HepG2 (cell line): ENCODE measurements around the gene DEPDC1. TPM values are rescaled to one million over a fixed set of nuclear protein-coding genes. Genes with fewer than 3 reads are reported as not detected.

ENCODE experiments used
- ATAC-seq: fragments of 200-7000 bp; cut with Tn5 transposase; 3 replicates; pipeline ENCODE4 v1.9.1; 2020; ENCODE audit warnings: mild to moderate bottlenecking, moderate library complexity
- BruUV-seq: library from RNA; stranded (reverse); fragments of 400-500 nt; replicated peaks from 2 replicates; lab custom pipeline; 2021; lab: Mats Ljungman, UMichigan
- CTCF ChIA-PET: fragments of 300-600 bp; formaldehyde crosslinking; extraction: SDS; loops from one replicate; lab custom pipeline; 2021; ENCODE audit warnings: low total read pairs, inconsistent platforms, low intra/inter-chr PET ratio; lab: Yijun Ruan, JAX
- POLR2A ChIA-PET: fragments of 350-600 bp; sonication (Branson Sonifier 250); formaldehyde crosslinking; loops from one replicate; lab custom pipeline; 2020; ENCODE audit warnings: antibody characterized with exemption, inconsistent platforms; lab: Yijun Ruan, JAX
- DNase-seq: peaks from one replicate; pipeline ENCODE4 v3.0.0-alpha.2; 2015; ENCODE audit warnings: low spot score
- FAIRE-seq: peaks from 3 replicates; lab custom pipeline; 2011; peaks lifted over from hg19 to GRCh38; lab: Jason Lieb, UNC
- H2AFZ ChIP-seq: one replicate; pipeline ENCODE4 v1.6.1; 2011; ENCODE audit warnings: low read length, inconsistent platforms
- H3K27ac ChIP-seq: fragments of 300-600 bp; 3 replicates; pipeline ENCODE4 v1.8.0; 2011; ENCODE audit warnings: mixed run types, mild to moderate bottlenecking, mixed read lengths, low read length, inconsistent platforms; ENCODE audit not compliant: insufficient read depth; ENCODE audit errors: extremely low read length
- H3K27me3 ChIP-seq, 2 experiments: fragments of 200-600 bp in 1 of 2; 2 replicates in 1 of 2; 3 replicates in 1 of 2; pipeline versions ENCODE4 v1.6.0 to v1.8.0; 2011; ENCODE audit warnings: low read length in 2 of 2, mild to moderate bottlenecking in 2 of 2, moderate library complexity in 2 of 2, inconsistent platforms in 1 of 2; ENCODE audit not compliant: insufficient read depth in 2 of 2, control insufficient read depth in 1 of 2
- H3K36me3 ChIP-seq, 2 experiments: fragments of 200-600 bp in 1 of 2; replicated peaks in 1 of 2; 2 replicates in 1 of 2; 3 replicates in 1 of 2; pipeline versions ENCODE4 v1.5.1 to v1.8.0; 2011; ENCODE audit warnings: low read length in 2 of 2, inconsistent platforms in 1 of 2; ENCODE audit not compliant: insufficient read depth in 2 of 2, control insufficient read depth in 1 of 2
- H3K4me1 ChIP-seq: 2 replicates; pipeline ENCODE4 v1.5.1; 2012; ENCODE audit warnings: low read length, inconsistent platforms; ENCODE audit not compliant: insufficient read depth
- H3K4me2 ChIP-seq: 2 replicates; pipeline ENCODE4 v1.6.0; 2011; ENCODE audit warnings: low read depth, low read length, inconsistent platforms
- H3K4me3 ChIP-seq, 3 experiments: fragments of 200-600 bp in 1 of 3; sonication (generic), shearing (Covaris generic) in 1 of 3; replicated peaks in 1 of 3; 2 replicates each; pipeline ENCODE4 v1.5.1; 2011 to 2016; ENCODE audit warnings: low read length in 3 of 3, inconsistent platforms in 2 of 3, low read depth in 2 of 3, mild to moderate bottlenecking in 2 of 3, control low read depth in 1 of 3, mixed read lengths in 1 of 3; ENCODE audit not compliant: insufficient read depth in 1 of 3
- H3K79me2 ChIP-seq: one replicate; pipeline ENCODE4 v1.6.1; 2011; ENCODE audit warnings: low read length, inconsistent platforms; ENCODE audit not compliant: insufficient read depth
- H3K9ac ChIP-seq: 2 replicates; pipeline ENCODE4 v1.6.0; 2011; ENCODE audit warnings: mild to moderate bottlenecking, low read depth, low read length, inconsistent platforms; ENCODE audit not compliant: insufficient read depth
- H3K9me3 ChIP-seq: 2 replicates; pipeline ENCODE4 v1.5.1; 2012; ENCODE audit warnings: mild to moderate bottlenecking, low read length
- H4K20me1 ChIP-seq: 2 replicates; pipeline ENCODE4 v1.6.0; 2011; ENCODE audit warnings: inconsistent platforms, mild to moderate bottlenecking, low read length, moderate library complexity; ENCODE audit not compliant: insufficient read depth
- ARNT ChIP-seq: fragments of 450-650 bp; IDR thresholded peaks from 2 replicates; pipeline ENCODE4 v1.6.1; 2017
- ASH2L ChIP-seq: fragments of 300-600, 200-600 bp; sonication (generic); IDR thresholded peaks from 2 replicates; pipeline ENCODE4 v1.7.0; 2017; ENCODE audit warnings: low read depth, mild to moderate bottlenecking, moderate library complexity, mixed read lengths, low read length; ENCODE audit not compliant: insufficient read length
- DNMT3B ChIP-seq: conservative IDR thresholded peaks from 2 replicates; pipeline ENCODE4 v1.6.1; 2016; ENCODE audit warnings: missing biosample characterization, control low read depth
- HDAC6 ChIP-seq: fragments of 200-600 bp; sonication (generic); IDR thresholded peaks from 2 replicates; pipeline ENCODE4 v1.7.0; 2017; ENCODE audit warnings: mild to moderate bottlenecking, antibody characterized with exemption, low read length, low read depth
- HES4 ChIP-seq: sonication (generic); formaldehyde crosslinking; IDR thresholded peaks from 2 replicates; pipeline ENCODE4 v1.9.0; 2021; ENCODE audit warnings: mild to moderate bottlenecking, missing genetic modification reagents, borderline replicate concordance
- HNRNPUL1 ChIP-seq: fragments of 200-400 bp; formaldehyde crosslinking; IDR thresholded peaks from 2 replicates; pipeline ENCODE4 v1.6.1; 2017; ENCODE audit warnings: low read depth, mild to moderate bottlenecking, low read length, moderate library complexity
- MIER2 ChIP-seq: IDR thresholded peaks from 2 replicates; pipeline ENCODE4 v1.6.1; 2016; ENCODE audit warnings: missing biosample characterization, missing genetic modification reagents
- MTF1 ChIP-seq: sonication (generic); formaldehyde crosslinking; IDR thresholded peaks from 2 replicates; pipeline ENCODE4 v1.5.0; 2020; ENCODE audit warnings: missing genetic modification reagents
- NCOR1 ChIP-seq: fragments of 200-600 bp; sonication (generic); IDR thresholded peaks from 2 replicates; pipeline ENCODE4 v1.7.0; 2017; ENCODE audit warnings: antibody characterized with exemption, low read length, borderline replicate concordance
- NR2C2 ChIP-seq: sonication (generic); formaldehyde crosslinking; IDR thresholded peaks from 2 replicates; pipeline ENCODE4 v1.4.0; 2020; ENCODE audit warnings: missing genetic modification reagents, mild to moderate bottlenecking, moderate library complexity, borderline replicate concordance
- SMAD1 ChIP-seq: sonication (generic); formaldehyde crosslinking; IDR thresholded peaks from 2 replicates; pipeline ENCODE4 v1.4.0; 2020; ENCODE audit warnings: missing genetic modification reagents, low read depth, mild to moderate bottlenecking, borderline replicate concordance
- ZFP41 ChIP-seq: sonication (generic); formaldehyde crosslinking; IDR thresholded peaks from 2 replicates; pipeline ENCODE4 v1.4.0; 2020; ENCODE audit warnings: mild to moderate bottlenecking, missing genetic modification reagents, borderline replicate concordance
- ZFP82 ChIP-seq: sonication (generic); formaldehyde crosslinking; IDR thresholded peaks from 2 replicates; pipeline ENCODE4 v1.5.1; 2020; ENCODE audit warnings: mild to moderate bottlenecking, missing genetic modification reagents, borderline replicate concordance
- ZKSCAN1 ChIP-seq: fragments of 150-350 bp; IDR thresholded peaks from 2 replicates; pipeline ENCODE4 v1.6.1; 2014; ENCODE audit warnings: low read length
- ZNF232 ChIP-seq: sonication (generic); formaldehyde crosslinking; IDR thresholded peaks from 2 replicates; pipeline ENCODE4 v1.4.0; 2020; ENCODE audit warnings: missing genetic modification reagents, borderline replicate concordance
- WGBS: methylation state at CpG from one replicate; pipeline ENCODE4 v1.1.6; 2017; ENCODE audit warnings: low lambda C conversion rate; 5-methylcytosine and 5-hydroxymethylcytosine counted together
- in situ Hi-C: cut with HindIII; loops from 2 replicates; pipeline ENCODE4 v1.10.0; 2017; ENCODE audit warnings: low pct_unique_long_range_greater_than_20kb; ENCODE audit not compliant: extremely low pct_ligation_motif_present
- intact Hi-C: fragments of 100-400 bp; cut with micrococcal nuclease; formaldehyde crosslinking; loops from one replicate; pipeline ENCODE4 v1.10.0; 2022; ENCODE audit not compliant: unreplicated experiment
- polyA plus RNA-seq, 8 experiments: library from polyadenylated mRNA; depleted of rRNA in 3 of 8; stranded (reverse) in 7 of 8; unstranded in 1 of 8; fragments of >200 nt; fragmentation: Illumina TruSeq in 4 of 8; extraction: Trizol in 4 of 8; gene quantifications; 2 replicates each; pipeline versions ENCODE4 v1.2.1 to v1.2.3, GENCODE V29; 2011 to 2016; ENCODE audit warnings: low read depth in 4 of 8, missing spikeins in 1 of 8, mixed read lengths in 1 of 8; ENCODE audit not compliant: insufficient read depth in 1 of 8
- total RNA-seq, 5 experiments: library from RNA; depleted of rRNA; stranded (reverse); fragments of >200 nt; fragmentation: Illumina TruSeq; extraction: Trizol; gene quantifications; 2 replicates each; pipeline ENCODE4 v1.2.3, GENCODE V29; 2016; ENCODE audit warnings: low read depth in 1 of 5
- TF ChIP-seq, protein P1 (sequence below): sonication (generic); formaldehyde crosslinking; IDR thresholded peaks from 2 replicates; pipeline ENCODE4 v1.4.0; 2020; ENCODE audit warnings: mild to moderate bottlenecking, missing genetic modification reagents
- TF ChIP-seq, protein P2 (sequence below): sonication (generic); formaldehyde crosslinking; IDR thresholded peaks from 2 replicates; pipeline ENCODE4 v1.4.0; 2020; ENCODE audit warnings: low read depth, mild to moderate bottlenecking, missing genetic modification reagents
- TF ChIP-seq, protein P3 (sequence below): sonication (generic); formaldehyde crosslinking; IDR thresholded peaks from 2 replicates; pipeline ENCODE4 v1.4.0; 2020; ENCODE audit warnings: missing genetic modification reagents

DEPDC1 gene
- total and polyA plus RNA-seq, 2 of the 13 experiments (the other 11 are each of a cell fraction or from before 2014, with no cell fraction given), result 7.0 to 20.2 TPM

DNA sequence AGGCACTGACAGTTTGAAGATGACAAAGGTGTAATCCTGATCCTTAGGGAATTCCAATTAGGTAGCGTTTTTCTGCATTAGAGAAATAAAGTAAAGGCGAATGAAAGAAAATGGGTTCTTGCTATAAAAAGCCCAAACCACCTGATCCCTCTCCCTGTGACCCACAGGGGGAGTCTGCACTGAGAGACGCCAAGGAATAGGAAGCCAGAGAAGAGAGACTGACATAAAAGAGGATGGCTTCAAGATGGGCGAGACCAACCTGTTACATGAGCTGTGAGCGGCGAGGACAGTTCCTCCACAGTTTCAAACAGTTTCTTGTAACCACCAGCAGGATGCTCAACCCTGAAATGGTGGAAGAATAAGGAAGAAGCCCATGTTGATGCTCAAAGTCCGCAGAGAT is 48.5 kb downstream of the DEPDC1 start:
- ATAC-seq, result no peak
- WGBS, result 9% methylated on average over 7 of the region's 7 CpGs
- H3K27ac ChIP-seq, result no peak overlapping the region
- no peak overlapping the region for H3K9ac ChIP-seq
- peaks cover 0 to 3% of the 10 kb centered on the region in 2 experiments; a peak in 1 of 5 replicates for H3K27me3 ChIP-seq
- no peaks in the 10 kb centered on the region for H3K9me3 ChIP-seq
- H3K79me2 ChIP-seq, result no peaks in the 10 kb centered on the region
- FAIRE-seq, result no peak
- H3K4me1 ChIP-seq, result no peaks in the 10 kb centered on the region
- H2AFZ ChIP-seq, result no peak overlapping the region
- H3K36me3 ChIP-seq, result no peaks in the 10 kb centered on the region
- no peak overlapping the region for H3K4me2 ChIP-seq
- TF ChIP-seq HES4 (CRISPR knock-in tag) (no peak), SMAD1 (no peak), ZNF232 (CRISPR knock-in tag) (no peak), NCOR1 (no peak), ZFP82 (no peak), HNRNPUL1 (no peak), ARNT (no peak), ZFP41 (CRISPR knock-in tag) (no peak), ASH2L (no peak), MIER2 (CRISPR knock-in tag) (no peak), HDAC6 (no peak), NR2C2 (CRISPR knock-in tag) (no peak), ZKSCAN1 (no peak), MTF1 (CRISPR knock-in tag) (no peak), DNMT3B (CRISPR knock-in tag) (no peak)
- TF ChIP-seq, protein P1, sequence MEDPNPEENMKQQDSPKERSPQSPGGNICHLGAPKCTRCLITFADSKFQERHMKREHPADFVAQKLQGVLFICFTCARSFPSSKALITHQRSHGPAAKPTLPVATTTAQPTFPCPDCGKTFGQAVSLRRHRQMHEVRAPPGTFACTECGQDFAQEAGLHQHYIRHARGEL (CRISPR knock-in tag), result no peak
- TF ChIP-seq, protein P2, sequence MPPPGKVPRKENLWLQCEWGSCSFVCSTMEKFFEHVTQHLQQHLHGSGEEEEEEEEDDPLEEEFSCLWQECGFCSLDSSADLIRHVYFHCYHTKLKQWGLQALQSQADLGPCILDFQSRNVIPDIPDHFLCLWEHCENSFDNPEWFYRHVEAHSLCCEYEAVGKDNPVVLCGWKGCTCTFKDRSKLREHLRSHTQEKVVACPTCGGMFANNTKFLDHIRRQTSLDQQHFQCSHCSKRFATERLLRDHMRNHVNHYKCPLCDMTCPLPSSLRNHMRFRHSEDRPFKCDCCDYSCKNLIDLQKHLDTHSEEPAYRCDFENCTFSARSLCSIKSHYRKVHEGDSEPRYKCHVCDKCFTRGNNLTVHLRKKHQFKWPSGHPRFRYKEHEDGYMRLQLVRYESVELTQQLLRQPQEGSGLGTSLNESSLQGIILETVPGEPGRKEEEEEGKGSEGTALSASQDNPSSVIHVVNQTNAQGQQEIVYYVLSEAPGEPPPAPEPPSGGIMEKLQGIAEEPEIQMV (CRISPR knock-in tag), result no peak
- TF ChIP-seq, protein P3, sequence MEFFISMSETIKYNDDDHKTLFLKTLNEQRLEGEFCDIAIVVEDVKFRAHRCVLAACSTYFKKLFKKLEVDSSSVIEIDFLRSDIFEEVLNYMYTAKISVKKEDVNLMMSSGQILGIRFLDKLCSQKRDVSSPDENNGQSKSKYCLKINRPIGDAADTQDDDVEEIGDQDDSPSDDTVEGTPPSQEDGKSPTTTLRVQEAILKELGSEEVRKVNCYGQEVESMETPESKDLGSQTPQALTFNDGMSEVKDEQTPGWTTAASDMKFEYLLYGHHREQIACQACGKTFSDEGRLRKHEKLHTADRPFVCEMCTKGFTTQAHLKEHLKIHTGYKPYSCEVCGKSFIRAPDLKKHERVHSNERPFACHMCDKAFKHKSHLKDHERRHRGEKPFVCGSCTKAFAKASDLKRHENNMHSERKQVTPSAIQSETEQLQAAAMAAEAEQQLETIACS (CRISPR knock-in tag), result no peak
- TF ChIP-seq, all 625 proteins: peak for 0
- Histone ChIP-seq H3K4me3 (no peak overlapping the region), H4K20me1 (no peaks in the 10 kb centered on the region)
- no peak for DNase-seq
- no TSS peak for BruUV-seq
- POLR2A ChIA-PET, result no interaction called here
- intact Hi-C loops, result no loop called here
- CTCF ChIA-PET, result no interaction called here
- in situ Hi-C loops, result no loop called here
